D721Med (cell line): ENCODE results near the gene KCNJ12.

Experiments used
- DNase-seq: peaks from one replicate; pipeline ENCODE4 v3.0.0; 2011; ENCODE audit warnings: low spot score; ENCODE audit not compliant: insufficient read length
- FAIRE-seq: peaks from 2 replicates; lab custom pipeline; 2011; peaks lifted over from hg19 to GRCh38; lab: Jason Lieb, UNC
- TF ChIP-seq, protein P1 (sequence below): IDR thresholded peaks from 2 replicates; pipeline ENCODE4 v1.5.1; 2012; ENCODE audit warnings: mild to moderate bottlenecking, control low read depth; ENCODE audit not compliant: insufficient read depth; ENCODE audit errors: missing control alignments

KCNJ12 gene

DNA sequence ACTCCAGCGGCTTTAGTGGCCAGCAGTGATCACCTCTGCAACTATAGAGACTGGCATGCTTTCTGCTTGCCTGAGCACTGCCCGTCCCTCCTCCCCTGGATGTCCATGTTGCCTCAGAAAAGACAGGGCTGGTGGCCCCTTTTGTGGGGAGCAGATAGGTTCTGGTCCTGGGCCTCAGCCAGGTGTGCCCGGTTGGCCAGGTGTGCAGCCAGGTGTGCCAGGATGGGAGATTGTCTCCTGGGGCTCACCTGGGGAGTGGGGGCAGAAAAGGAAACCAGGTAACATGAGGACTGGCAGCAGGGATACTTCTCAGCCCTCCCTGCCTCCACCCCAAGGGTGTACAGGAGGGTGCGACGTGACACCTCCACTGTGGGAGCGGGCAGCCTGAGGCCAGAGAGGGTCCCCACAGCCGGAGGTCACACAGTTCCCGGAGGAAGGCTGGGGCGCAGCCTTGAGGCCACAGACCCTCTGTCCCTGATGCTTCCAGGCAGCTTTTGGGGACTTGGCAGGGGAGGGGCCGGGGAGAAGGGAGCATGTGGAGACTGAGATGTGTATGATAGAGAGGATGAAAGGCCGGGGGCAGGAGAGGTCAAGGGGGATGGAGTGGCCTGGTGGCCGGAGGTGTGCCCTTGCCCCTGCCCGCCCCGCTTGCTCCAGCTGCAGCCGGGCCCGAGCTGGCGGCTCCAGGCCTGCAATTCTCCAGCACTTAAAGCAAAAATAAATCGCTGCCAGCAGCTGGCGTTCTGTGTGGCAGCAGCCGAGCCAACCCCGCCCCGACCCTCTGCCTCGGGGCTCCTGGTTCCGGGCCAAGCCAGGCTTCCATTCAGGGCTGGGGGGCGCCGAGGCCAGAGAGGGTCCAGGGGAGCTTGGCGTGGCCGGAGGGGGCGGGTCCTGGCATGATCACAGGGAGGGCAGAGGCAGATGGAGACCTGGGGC, 6.7 kb downstream of the KCNJ12 start:
- TF ChIP-seq, protein P1, sequence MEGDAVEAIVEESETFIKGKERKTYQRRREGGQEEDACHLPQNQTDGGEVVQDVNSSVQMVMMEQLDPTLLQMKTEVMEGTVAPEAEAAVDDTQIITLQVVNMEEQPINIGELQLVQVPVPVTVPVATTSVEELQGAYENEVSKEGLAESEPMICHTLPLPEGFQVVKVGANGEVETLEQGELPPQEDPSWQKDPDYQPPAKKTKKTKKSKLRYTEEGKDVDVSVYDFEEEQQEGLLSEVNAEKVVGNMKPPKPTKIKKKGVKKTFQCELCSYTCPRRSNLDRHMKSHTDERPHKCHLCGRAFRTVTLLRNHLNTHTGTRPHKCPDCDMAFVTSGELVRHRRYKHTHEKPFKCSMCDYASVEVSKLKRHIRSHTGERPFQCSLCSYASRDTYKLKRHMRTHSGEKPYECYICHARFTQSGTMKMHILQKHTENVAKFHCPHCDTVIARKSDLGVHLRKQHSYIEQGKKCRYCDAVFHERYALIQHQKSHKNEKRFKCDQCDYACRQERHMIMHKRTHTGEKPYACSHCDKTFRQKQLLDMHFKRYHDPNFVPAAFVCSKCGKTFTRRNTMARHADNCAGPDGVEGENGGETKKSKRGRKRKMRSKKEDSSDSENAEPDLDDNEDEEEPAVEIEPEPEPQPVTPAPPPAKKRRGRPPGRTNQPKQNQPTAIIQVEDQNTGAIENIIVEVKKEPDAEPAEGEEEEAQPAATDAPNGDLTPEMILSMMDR: no peak

DNA sequence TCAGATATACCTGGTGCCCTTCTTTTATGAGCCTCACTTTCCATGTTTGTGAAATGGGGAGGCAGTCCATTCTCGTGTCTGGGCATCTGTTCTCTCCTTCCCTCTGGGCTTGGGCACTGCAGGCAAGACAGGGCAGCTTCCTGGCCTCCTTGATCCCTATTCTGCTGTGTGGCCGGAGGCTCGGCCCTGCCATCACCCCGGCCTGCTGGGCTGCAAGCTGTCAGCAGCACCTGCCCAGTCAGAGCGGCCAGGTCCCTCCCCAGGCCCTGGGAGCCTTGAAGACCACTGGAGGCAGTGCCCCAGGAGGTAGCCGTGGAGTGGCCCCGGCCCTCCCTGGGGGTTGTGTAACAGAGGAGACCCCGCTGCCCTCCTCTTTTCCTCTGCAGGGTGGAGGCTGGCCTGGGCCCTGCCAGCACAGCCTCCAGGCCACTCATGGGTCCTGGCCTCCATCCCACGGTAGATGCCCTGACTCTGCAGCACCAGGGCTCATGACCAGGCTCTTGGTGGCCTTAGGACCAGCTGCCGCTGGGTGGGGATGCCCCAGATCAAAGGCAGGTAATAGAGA, 9.2 kb downstream of the KCNJ12 start:
- TF ChIP-seq, protein P1: no peak
- no peak for DNase-seq
- no peak for FAIRE-seq

More for the DNA sequence above, 6.7 kb downstream of the KCNJ12 start:
- no peak for DNase-seq
- no peak for FAIRE-seq

DNA sequence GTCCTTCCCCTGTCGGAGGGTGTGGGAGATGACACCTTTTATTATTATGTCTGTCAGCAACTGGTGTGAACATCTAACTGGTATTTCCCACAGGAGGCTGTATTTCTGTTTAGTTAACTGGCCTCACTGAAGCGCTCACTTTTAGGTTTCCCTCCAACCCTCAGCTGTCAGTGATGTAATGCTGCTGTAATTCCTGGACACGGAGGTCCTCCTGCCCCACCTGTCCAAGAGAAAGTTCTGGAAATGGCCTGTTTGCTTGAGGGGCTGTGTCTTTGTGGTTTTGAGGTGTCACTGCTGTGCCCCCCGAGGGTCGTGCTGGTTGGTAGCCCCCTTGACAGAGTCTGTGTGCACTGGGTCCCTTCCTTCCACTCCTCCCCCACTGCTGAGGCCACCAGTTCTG, 11.5 kb downstream of the KCNJ12 start:
- FAIRE-seq (no peak), DNase-seq (no peak)
- TF ChIP-seq, protein P1: no peak

DNA sequence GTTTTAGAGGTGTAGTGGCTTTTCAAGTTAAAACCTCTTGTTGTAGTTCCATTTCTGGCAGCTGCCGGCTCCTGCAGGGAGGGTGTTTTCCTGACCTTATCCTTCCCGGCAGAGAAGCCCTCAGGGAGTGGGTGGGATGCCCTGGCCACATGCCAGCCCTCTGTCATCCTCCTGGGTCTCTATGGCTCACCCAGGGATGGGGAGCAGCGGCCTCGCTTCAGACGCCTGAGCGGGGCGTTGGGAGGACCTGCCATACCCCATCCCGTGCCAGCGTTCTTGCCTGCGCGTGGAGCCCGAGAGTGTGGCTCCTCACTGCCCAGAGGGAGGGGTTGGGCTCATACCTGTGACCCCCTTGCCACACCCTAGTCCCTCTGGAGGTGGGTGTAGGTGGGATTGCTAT, 11.9 kb downstream of the KCNJ12 start:
- TF ChIP-seq, protein P1: no peak
- FAIRE-seq (no peak), DNase-seq (no peak)

DNA sequence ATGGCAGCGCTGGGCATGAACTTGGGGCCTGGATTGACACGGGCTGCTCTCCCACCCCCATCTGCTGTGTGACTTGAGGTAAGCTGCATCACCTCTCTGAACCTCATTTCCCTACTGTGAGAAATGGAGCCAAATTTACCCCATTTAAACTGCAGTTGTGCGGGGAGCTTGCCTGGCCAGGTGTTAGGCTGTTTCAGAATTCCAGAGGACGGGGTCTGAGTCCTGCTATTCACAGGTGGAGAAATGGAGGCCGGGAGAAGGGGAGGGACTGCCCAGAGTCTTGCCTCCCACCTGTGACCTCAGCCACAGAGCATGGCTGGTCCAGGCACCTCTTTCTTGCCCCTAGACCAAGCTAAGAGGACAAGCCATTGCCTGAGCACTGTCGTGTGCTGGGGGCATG, 12.8 kb downstream of the KCNJ12 start:
- TF ChIP-seq, protein P1: no peak
- FAIRE-seq (no peak), DNase-seq (no peak)

DNA sequence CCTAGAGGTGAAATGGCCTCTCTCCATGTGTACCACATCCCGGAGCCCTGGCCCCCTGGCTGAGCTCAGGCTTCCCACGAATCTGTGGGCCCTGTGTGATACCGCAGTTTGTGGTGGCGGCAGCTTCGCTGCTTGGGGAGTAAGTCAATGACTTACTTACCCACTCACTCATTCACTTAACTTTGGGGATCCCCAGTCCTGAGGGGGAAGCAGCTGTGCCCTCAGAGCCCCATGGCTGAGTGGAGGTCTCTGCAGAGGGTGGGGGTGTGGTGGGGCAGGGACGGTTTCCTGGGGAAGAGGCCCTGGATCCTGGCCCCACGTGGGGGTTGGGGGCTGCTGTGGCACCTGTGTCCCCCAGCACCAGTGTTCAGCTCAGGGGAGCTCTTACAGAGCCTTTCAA, 13.2 kb downstream of the KCNJ12 start:
- FAIRE-seq: no peak
- DNase-seq: no peak
- TF ChIP-seq, protein P1: no peak

DNA sequence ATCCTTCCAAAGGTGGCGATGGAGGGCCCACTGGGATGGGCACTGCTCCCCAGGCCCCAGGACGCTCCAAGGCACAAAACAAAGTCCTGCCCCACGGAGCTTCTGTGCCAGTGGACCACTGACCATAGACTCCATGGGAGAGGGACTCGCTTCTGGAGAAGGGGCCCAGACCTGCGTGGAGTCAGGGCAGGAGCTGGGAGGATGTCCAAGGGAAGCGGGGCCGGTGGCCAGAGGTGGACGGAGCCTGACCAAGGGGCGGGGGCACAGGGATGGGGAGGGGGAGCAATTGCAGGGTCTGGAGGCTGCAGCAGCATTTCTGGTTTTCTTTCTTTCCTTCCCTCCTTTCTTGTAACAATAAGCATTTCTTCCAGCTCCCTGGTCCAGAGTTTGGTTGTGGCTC, 14.1 kb downstream of the KCNJ12 start:
- TF ChIP-seq, protein P1: no peak
- DNase-seq (no peak), FAIRE-seq (no peak)
